Loucy (cell line): ENCODE measurements around the gene LTC4S.

Experiments
- H2AFZ ChIP-seq: fragments of 200-600 bp; sonication (generic); 2 replicates; pipeline ENCODE4 v1.6.0; 2016; ENCODE audit warnings: antibody characterized with exemption, mild to moderate bottlenecking, low read length, moderate library complexity
- H3F3A ChIP-seq: fragments of 200-600 bp; 2 replicates; pipeline ENCODE4 v1.6.0; 2016; ENCODE audit warnings: antibody characterized with exemption, low read depth, mild to moderate bottlenecking
- H3K27me3 ChIP-seq: fragments of 200-600 bp; sonication (generic); 2 replicates; pipeline ENCODE4 v1.6.1; 2014; ENCODE audit warnings: low read length, mild to moderate bottlenecking; ENCODE audit not compliant: insufficient read depth, poor library complexity, severe bottlenecking
- H3K36me3 ChIP-seq: fragments of 200-600 bp; sonication (generic); 2 replicates; pipeline ENCODE4 v1.6.1; 2016; ENCODE audit warnings: low read length; ENCODE audit not compliant: insufficient read depth
- H3K4me1 ChIP-seq: fragments of 200-600 bp; sonication (generic); 2 replicates; pipeline ENCODE4 v1.5.1; 2014; ENCODE audit warnings: low read length, mild to moderate bottlenecking; ENCODE audit not compliant: insufficient read depth, poor library complexity, severe bottlenecking
- H3K4me2 ChIP-seq: fragments of 200-600 bp; sonication (generic); 2 replicates; pipeline ENCODE4 v1.6.0; 2014; ENCODE audit warnings: antibody characterized with exemption, low read length, low read depth, mild to moderate bottlenecking; ENCODE audit not compliant: poor library complexity, severe bottlenecking
- H3K4me3 ChIP-seq: fragments of 200-600 bp; sonication (generic); 2 replicates; pipeline ENCODE4 v1.5.1; 2014; ENCODE audit warnings: low read length, mild to moderate bottlenecking, mixed read lengths; ENCODE audit not compliant: poor library complexity, severe bottlenecking
- H3K79me2 ChIP-seq: fragments of 200-600 bp; sonication (generic); 2 replicates; pipeline ENCODE4 v1.6.1; 2014; ENCODE audit warnings: low read length; ENCODE audit not compliant: insufficient read depth
- H3K9ac ChIP-seq: fragments of 200-600 bp; sonication (generic); 2 replicates; pipeline ENCODE4 v1.6.0; 2014; ENCODE audit warnings: mild to moderate bottlenecking, low read depth, low read length, moderate library complexity; ENCODE audit not compliant: poor library complexity, severe bottlenecking
- H3K9me2 ChIP-seq: fragments of 200-600 bp; sonication (generic); replicated peaks from 2 replicates; pipeline ENCODE4 v1.6.1; 2016; ENCODE audit warnings: low read depth, low read length, mixed read lengths
- H3K9me3 ChIP-seq: fragments of 200-600 bp; sonication (generic); 2 replicates; pipeline ENCODE4 v1.6.1; 2014; ENCODE audit warnings: mild to moderate bottlenecking, antibody characterized with exemption, low read length, low read depth; ENCODE audit not compliant: insufficient read depth
- H4K20me1 ChIP-seq: fragments of 200-600 bp; sonication (generic); 2 replicates; pipeline ENCODE4 v1.6.0; 2014; ENCODE audit warnings: antibody characterized with exemption, low read length, mild to moderate bottlenecking; ENCODE audit not compliant: insufficient read depth, poor library complexity, severe bottlenecking
- CTCF ChIP-seq: fragments of 200-600 bp; sonication (generic); conservative IDR thresholded peaks from 2 replicates; pipeline ENCODE4 v1.5.1; 2014; ENCODE audit warnings: mild to moderate bottlenecking, antibody characterized with exemption, low read length
- EZH2phosphoT487 ChIP-seq: fragments of 200-600 bp; IDR thresholded peaks from 2 replicates; pipeline ENCODE4 v1.6.1; 2018; ENCODE audit warnings: antibody characterized with exemption, mild to moderate bottlenecking, moderate library complexity, borderline replicate concordance

Gene LTC4S

GRCh38 chr5:179805070-179805528, 11.3 kb downstream of the LTC4S start:
- Histone ChIP-seq H3K4me1 (peaks cover 14% of the 10 kb centered on the region), H3K9me2 (no peaks in the 10 kb centered on the region), H3F3A (no peaks in the 10 kb centered on the region), H3K79me2 (peaks cover 18% of the 10 kb centered on the region), H3K4me2 (peak overlapping the region; percentile 85), H3K9me3 (no peaks in the 10 kb centered on the region), H3K36me3 (no peaks in the 10 kb centered on the region), H2AFZ (no peak overlapping the region), H3K9ac (peak overlapping the region; percentile 72), H3K4me3 (peak overlapping the region; percentile 73), H4K20me1 (peaks cover 14% of the 10 kb centered on the region), H3K27me3 (no peaks in the 10 kb centered on the region)
- TF ChIP-seq CTCF, result no peak
- TF ChIP-seq EZH2phosphoT487, result no peak

- Histone ChIP-seq H3F3A (no peaks in the 10 kb centered on the region), H4K20me1 (peaks cover 14% of the 10 kb centered on the region), H3K4me2 (peak overlapping the region; percentile 85), H3K27me3 (no peaks in the 10 kb centered on the region), H3K9ac (peak overlapping the region; percentile 72), H3K4me3 (peak overlapping the region; percentile 73), H3K9me2 (no peaks in the 10 kb centered on the region), H3K36me3 (no peaks in the 10 kb centered on the region), H3K9me3 (no peaks in the 10 kb centered on the region), H2AFZ (no peak overlapping the region), H3K4me1 (peaks cover 14% of the 10 kb centered on the region), H3K79me2 (peaks cover 18% of the 10 kb centered on the region)
- no peak for TF ChIP-seq CTCF
- TF ChIP-seq EZH2phosphoT487, result no peak
Measured at GRCh38 chr5:179805529-179806249, 11.9 kb downstream of the LTC4S start.

GRCh38 chr5:179806250-179807048, 12.7 kb downstream of the LTC4S start, which contains the start of gene MGAT4B:
Gene MGAT4B, minus strand, starts transcription at chr5:179806866. Its CDS starts 283 bp downstream, at chr5:179806583.
- Histone ChIP-seq H3K9me3 (no peaks in the 10 kb centered on the region), H4K20me1 (peaks cover 14% of the 10 kb centered on the region), H3K36me3 (no peaks in the 10 kb centered on the region), H3K27me3 (no peaks in the 10 kb centered on the region), H3K9me2 (no peaks in the 10 kb centered on the region), H3K4me1 (peaks cover 14% of the 10 kb centered on the region), H3K9ac (peak within 1 kb of the TSS; percentile 72), H3K79me2 (peaks cover 18% of the 10 kb centered on the region), H3K4me3 (peak within 1 kb of the TSS; percentile 73), H3F3A (no peaks in the 10 kb centered on the region), H2AFZ (peak within 1 kb of the TSS; percentile 67; the same call in 1 of the 2 replicates), H3K4me2 (peak within 1 kb of the TSS; percentile 85)
- TF ChIP-seq EZH2phosphoT487 (no peak), CTCF (no peak)
